ENCODE measurements around the gene ARHGAP26. TPM values are rescaled to one million over a fixed set of nuclear protein-coding genes. Genes with fewer than 3 reads are reported as not detected.
"Not testable (repeated sequence)": the region's sequence is repeated elsewhere in the genome, so short reads cannot be mapped to it uniquely, and the experiment has no call there.

Gene ARHGAP26
- total RNA-seq, 1 donor from 2014 or later, result 17.1 TPM

GRCh38 chr5:142946547-142947426 is 176.6 kb downstream of the ARHGAP26 start:
- Histone ChIP-seq H3K36me3 (ENCODE audit: control insufficient read depth, insufficient read depth, low read length) (no peaks in the 10 kb centered on the region), H3K27me3 (ENCODE audit: control insufficient read depth, insufficient read depth, low read length) (no peaks in the 10 kb centered on the region), H3K4me3 (ENCODE audit: low read depth, low read length) (no peak overlapping the region)
- DNase-seq (ENCODE audit: low read depth) (no peak), FAIRE-seq (no peak)
- TF ChIP-seq CTCF (IDR thresholded peaks at IDR 0.05; ENCODE audit: insufficient read depth, low read length, severe bottlenecking), result no peak

GRCh38 chr5:142947427-142947709 is 177.2 kb downstream of the ARHGAP26 start:
- TF ChIP-seq CTCF (IDR thresholded peaks at IDR 0.05; ENCODE audit: insufficient read depth, low read length, severe bottlenecking), result no peak
- DNase-seq (ENCODE audit: low read depth) (no peak), FAIRE-seq (no peak)
- H3K4me3 ChIP-seq (ENCODE audit: low read depth, low read length), result no peak overlapping the region
- H3K36me3 ChIP-seq (ENCODE audit: control insufficient read depth, insufficient read depth, low read length), result no peaks in the 10 kb centered on the region
- no peaks in the 10 kb centered on the region for H3K27me3 ChIP-seq (ENCODE audit: control insufficient read depth, insufficient read depth, low read length)

GRCh38 chr5:142952229-142952628 is 182.1 kb downstream of the ARHGAP26 start:
- DNase-seq (ENCODE audit: low read depth), result no peak
- no peak for FAIRE-seq
- no peaks in the 10 kb centered on the region for H3K36me3 ChIP-seq (ENCODE audit: control insufficient read depth, insufficient read depth, low read length)
- H3K4me3 ChIP-seq (ENCODE audit: low read depth, low read length), result no peak overlapping the region
- no peak for TF ChIP-seq CTCF (IDR thresholded peaks at IDR 0.05; ENCODE audit: insufficient read depth, low read length, severe bottlenecking)
- no peaks in the 10 kb centered on the region for H3K27me3 ChIP-seq (ENCODE audit: control insufficient read depth, insufficient read depth, low read length)

GRCh38 chr5:142952871-142953270 is 182.7 kb downstream of the ARHGAP26 start:
- not testable (repeated sequence) for DNase-seq (ENCODE audit: low read depth); H3K27me3 ChIP-seq (ENCODE audit: control insufficient read depth, insufficient read depth, low read length); H3K4me3 ChIP-seq (ENCODE audit: low read depth, low read length); FAIRE-seq; H3K36me3 ChIP-seq (ENCODE audit: control insufficient read depth, insufficient read depth, low read length)

GRCh38 chr5:142954455-142954854 is 184.3 kb downstream of the ARHGAP26 start:
- DNase-seq (ENCODE audit: low read depth) (no peak), FAIRE-seq (no peak)
- Histone ChIP-seq H3K27me3 (ENCODE audit: control insufficient read depth, insufficient read depth, low read length) (no peaks in the 10 kb centered on the region), H3K4me3 (ENCODE audit: low read depth, low read length) (no peak overlapping the region), H3K36me3 (ENCODE audit: control insufficient read depth, insufficient read depth, low read length) (no peaks in the 10 kb centered on the region)
- no peak for TF ChIP-seq CTCF (IDR thresholded peaks at IDR 0.05; ENCODE audit: insufficient read depth, low read length, severe bottlenecking)

- FAIRE-seq (no peak), DNase-seq (ENCODE audit: low read depth) (no peak)
- no peak for TF ChIP-seq CTCF (IDR thresholded peaks at IDR 0.05; ENCODE audit: insufficient read depth, low read length, severe bottlenecking)
- no peaks in the 10 kb centered on the region for H3K27me3 ChIP-seq (ENCODE audit: control insufficient read depth, insufficient read depth, low read length)
- no peaks in the 10 kb centered on the region for H3K36me3 ChIP-seq (ENCODE audit: control insufficient read depth, insufficient read depth, low read length)
- no peak overlapping the region for H3K4me3 ChIP-seq (ENCODE audit: low read depth, low read length)
Observed at GRCh38 chr5:142955628-142956027, 185.5 kb downstream of the ARHGAP26 start.

Data from bronchial epithelial cell (primary cell).